GM20000 (cell line): Measurements from ENCODE around the gene GFOD1.

Source experiments
- DNase-seq: peaks from one replicate; pipeline ENCODE4 v3.0.0; 2012; ENCODE audit warnings: low spot score
- TF ChIP-seq, protein P1 (sequence below): IDR thresholded peaks from 2 replicates; pipeline ENCODE4 v1.5.1; 2012; ENCODE audit warnings: mild to moderate bottlenecking, control low read depth; ENCODE audit errors: extremely low read depth, missing control alignments

The GFOD1 gene

DNA sequence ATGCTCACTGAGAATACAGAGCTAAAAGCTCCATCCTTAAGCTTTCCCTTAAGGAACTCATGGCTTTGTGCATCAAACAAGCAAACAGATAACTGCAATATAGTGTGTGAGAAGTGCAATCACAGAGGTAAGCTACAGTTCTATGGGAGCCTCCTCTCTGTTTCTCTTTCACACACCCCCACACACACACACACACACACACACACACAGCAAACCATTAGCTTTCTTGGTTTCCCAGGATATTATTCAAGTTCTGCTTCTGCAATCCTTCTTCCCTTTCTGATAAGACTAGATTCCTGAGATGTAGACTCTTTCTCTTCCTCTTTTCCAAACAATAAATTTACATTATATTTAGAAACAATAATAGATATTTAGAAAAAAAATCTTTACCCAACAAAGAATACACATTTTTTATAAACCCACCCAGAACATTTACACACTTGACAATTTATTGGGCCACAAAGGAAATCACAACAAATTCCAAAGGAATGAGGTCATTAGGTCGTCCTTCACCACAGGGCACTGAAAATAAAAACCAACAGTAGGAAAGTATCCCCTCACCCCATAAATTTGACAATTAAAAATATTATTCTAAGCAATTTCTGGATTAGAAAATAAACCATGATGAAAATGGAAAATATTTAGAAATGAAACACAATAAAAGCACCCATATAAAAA is 9.3 kb upstream of the GFOD1 start:
- TF ChIP-seq, protein P1, sequence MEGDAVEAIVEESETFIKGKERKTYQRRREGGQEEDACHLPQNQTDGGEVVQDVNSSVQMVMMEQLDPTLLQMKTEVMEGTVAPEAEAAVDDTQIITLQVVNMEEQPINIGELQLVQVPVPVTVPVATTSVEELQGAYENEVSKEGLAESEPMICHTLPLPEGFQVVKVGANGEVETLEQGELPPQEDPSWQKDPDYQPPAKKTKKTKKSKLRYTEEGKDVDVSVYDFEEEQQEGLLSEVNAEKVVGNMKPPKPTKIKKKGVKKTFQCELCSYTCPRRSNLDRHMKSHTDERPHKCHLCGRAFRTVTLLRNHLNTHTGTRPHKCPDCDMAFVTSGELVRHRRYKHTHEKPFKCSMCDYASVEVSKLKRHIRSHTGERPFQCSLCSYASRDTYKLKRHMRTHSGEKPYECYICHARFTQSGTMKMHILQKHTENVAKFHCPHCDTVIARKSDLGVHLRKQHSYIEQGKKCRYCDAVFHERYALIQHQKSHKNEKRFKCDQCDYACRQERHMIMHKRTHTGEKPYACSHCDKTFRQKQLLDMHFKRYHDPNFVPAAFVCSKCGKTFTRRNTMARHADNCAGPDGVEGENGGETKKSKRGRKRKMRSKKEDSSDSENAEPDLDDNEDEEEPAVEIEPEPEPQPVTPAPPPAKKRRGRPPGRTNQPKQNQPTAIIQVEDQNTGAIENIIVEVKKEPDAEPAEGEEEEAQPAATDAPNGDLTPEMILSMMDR, result no peak

GRCh38 chr6:13495818-13496217 is 8.4 kb upstream of the GFOD1 start:
- DNase-seq, result no peak
- TF ChIP-seq, protein P1, result no peak

More for the DNA sequence above, 9.3 kb upstream of the GFOD1 start:
- no peak for DNase-seq

- TF ChIP-seq, protein P1, result no peak
These were observed 7.8 kb upstream of the GFOD1 start for GRCh38 chr6:13495112-13495776.

DNA sequence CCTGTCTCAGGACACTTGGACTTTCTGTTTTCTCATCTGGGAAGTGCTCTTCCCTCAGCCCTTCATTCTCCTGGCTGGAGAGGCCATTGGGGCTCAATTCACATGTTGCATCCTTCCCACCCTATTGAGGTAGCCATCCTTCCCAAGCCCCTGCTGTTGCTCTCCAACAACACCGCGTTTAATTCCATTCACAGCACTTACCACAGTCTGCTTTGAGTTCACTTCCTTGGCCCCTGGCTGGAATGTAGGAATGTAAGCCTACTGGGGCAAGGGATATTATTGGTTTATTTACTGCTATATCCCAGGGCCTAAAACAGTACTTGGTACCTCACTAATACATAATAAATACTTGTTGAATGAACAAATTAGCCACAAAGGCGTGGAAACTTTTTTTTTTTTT is 6.7 kb upstream of the GFOD1 start:
- TF ChIP-seq, protein P1, result no peak
- DNase-seq, result no peak

More at GRCh38 chr6:13495112-13495776, 7.8 kb upstream of the GFOD1 start:
- DNase-seq, result no peak

DNA sequence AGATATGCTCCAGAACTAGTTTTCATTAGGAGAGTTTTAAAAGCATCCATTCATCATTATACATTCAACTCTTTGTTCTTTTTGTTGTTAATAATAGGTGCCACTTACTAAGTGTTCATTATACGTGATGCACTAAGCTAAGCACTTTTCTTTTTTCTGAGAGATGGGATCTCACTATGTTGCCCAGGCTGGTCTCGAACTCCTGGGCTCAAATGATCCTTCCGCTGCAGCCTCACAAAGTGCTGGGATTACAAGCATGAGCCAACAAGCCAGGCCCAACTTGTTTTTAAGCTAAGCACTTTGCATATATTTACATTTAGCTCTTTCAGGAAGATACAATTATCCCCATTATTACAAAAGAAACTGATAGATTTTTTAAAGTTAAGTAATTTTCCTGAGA is 5.7 kb upstream of the GFOD1 start:
- TF ChIP-seq, protein P1, result no peak
- DNase-seq, result no peak

GRCh38 chr6:13492357-13492756 is 5.0 kb upstream of the GFOD1 start:
- no peak for DNase-seq
- TF ChIP-seq, protein P1, result no peak

- TF ChIP-seq, protein P1, result no peak
- no peak for DNase-seq
These were observed 4.1 kb upstream of the GFOD1 start for GRCh38 chr6:13491538-13491937.
